MM.1S (cell line): ENCODE measurements around the gene C2.

Experiments used
- DNase-seq: peaks from one replicate; pipeline ENCODE4 v3.0.0-alpha.2; 2015
- H2AFZ ChIP-seq: fragments of 300-600 bp; sonication (generic); 2 replicates; pipeline ENCODE4 v1.6.0; 2016; ENCODE audit warnings: antibody characterized with exemption, low read length
- H3F3A ChIP-seq: fragments of 300-600 bp; sonication (generic); 2 replicates; pipeline ENCODE4 v1.6.1; 2016; ENCODE audit warnings: mild to moderate bottlenecking, antibody characterized with exemption, low read length, moderate library complexity, mixed read lengths; ENCODE audit not compliant: insufficient read depth
- H3K27ac ChIP-seq: fragments of 300-600 bp; sonication (generic); 2 replicates; pipeline ENCODE4 v1.5.1; 2016; ENCODE audit warnings: mild to moderate bottlenecking, low read length
- H3K27me3 ChIP-seq: fragments of 300-600 bp; sonication (generic); replicated peaks from 2 replicates; pipeline ENCODE4 v1.6.0; 2016; ENCODE audit warnings: low read length; ENCODE audit not compliant: insufficient read depth
- H3K36me3 ChIP-seq: fragments of 300-600 bp; sonication (generic); replicated peaks from 2 replicates; pipeline ENCODE4 v1.6.1; 2016; ENCODE audit warnings: mild to moderate bottlenecking, low read length, mixed read lengths; ENCODE audit not compliant: insufficient read depth
- H3K4me1 ChIP-seq: fragments of 300-600 bp; sonication (generic); 2 replicates; pipeline ENCODE4 v1.6.1; 2016; ENCODE audit warnings: low read length, mixed read lengths
- H3K4me2 ChIP-seq: fragments of 300-600 bp; sonication (generic); 2 replicates; pipeline ENCODE4 v1.6.0; 2016; ENCODE audit warnings: low read depth, low read length
- H3K4me3 ChIP-seq: fragments of 300-600 bp; sonication (generic); 2 replicates; pipeline ENCODE4 v1.5.1; 2016; ENCODE audit warnings: low read length, mixed read lengths
- H3K79me2 ChIP-seq: fragments of 300-600 bp; sonication (generic); 2 replicates; pipeline ENCODE4 v1.6.1; 2016; ENCODE audit warnings: mixed run types, low read length, mixed read lengths
- H3K9ac ChIP-seq: fragments of 300-600 bp; sonication (generic); 2 replicates; pipeline ENCODE4 v1.6.1; 2016; ENCODE audit warnings: low read length, mixed read lengths
- H3K9me2 ChIP-seq: fragments of 300-600 bp; sonication (generic); replicated peaks from 2 replicates; pipeline ENCODE4 v1.6.1; 2016; ENCODE audit warnings: mild to moderate bottlenecking, low read length, mixed read lengths; ENCODE audit not compliant: insufficient read depth
- H3K9me3 ChIP-seq: fragments of 300-600 bp; sonication (generic); replicated peaks from 2 replicates; pipeline ENCODE4 v1.6.1; 2016; ENCODE audit warnings: mild to moderate bottlenecking, low read length, mixed read lengths; ENCODE audit not compliant: insufficient read depth
- H4K20me1 ChIP-seq: fragments of 300-600 bp; sonication (generic); 2 replicates; pipeline ENCODE4 v1.6.1; 2016; ENCODE audit warnings: mild to moderate bottlenecking, low read length, moderate library complexity, mixed read lengths; ENCODE audit not compliant: insufficient read depth
- CTCF ChIP-seq: fragments of 300-600 bp; sonication (generic); IDR thresholded peaks from 2 replicates; pipeline ENCODE4 v1.5.1; 2016; ENCODE audit warnings: antibody characterized with exemption, low read length, mixed read lengths
- EZH2 ChIP-seq: fragments of 300-600 bp; sonication (generic); optimal IDR thresholded peaks from 2 replicates; pipeline ENCODE3; 2017; ENCODE audit warnings: low read depth, mild to moderate bottlenecking, antibody characterized with exemption, low read length, mixed read lengths
- EZH2phosphoT487 ChIP-seq: fragments of 300-600 bp; sonication (generic); IDR thresholded peaks from 2 replicates; pipeline ENCODE4 v1.6.1; 2018; ENCODE audit warnings: antibody characterized with exemption, low read length

The C2 gene

GRCh38 chr6:31899215-31899614 is 28.3 kb upstream of the C2 start:
- Histone ChIP-seq H2AFZ (no peak overlapping the region), H3K9ac (no peak overlapping the region), H3K4me1 (peaks cover 3% of the 10 kb centered on the region; the same call in 1 of the 2 replicates), H3K36me3 (no peaks in the 10 kb centered on the region), H3K79me2 (peaks cover 22% of the 10 kb centered on the region), H3K27me3 (no peaks in the 10 kb centered on the region), H4K20me1 (no peaks in the 10 kb centered on the region), H3K27ac (no peak overlapping the region), H3K9me2 (no peaks in the 10 kb centered on the region), H3K9me3 (no peaks in the 10 kb centered on the region), H3F3A (peaks cover 26% of the 10 kb centered on the region), H3K4me2 (no peak overlapping the region), H3K4me3 (no peak overlapping the region)
- TF ChIP-seq EZH2, result no peak
- TF ChIP-seq CTCF, result no peak
- TF ChIP-seq EZH2phosphoT487, result no peak
- DNase-seq, result no peak

- Histone ChIP-seq H3K79me2 (peaks cover 22% of the 10 kb centered on the region), H3K9ac (no peak overlapping the region), H3K9me2 (no peaks in the 10 kb centered on the region), H4K20me1 (no peaks in the 10 kb centered on the region), H3K4me2 (no peak overlapping the region), H2AFZ (no peak overlapping the region), H3K4me3 (no peak overlapping the region), H3K27ac (no peak overlapping the region), H3F3A (peaks cover 26% of the 10 kb centered on the region), H3K27me3 (no peaks in the 10 kb centered on the region), H3K4me1 (peaks cover 3% of the 10 kb centered on the region; the same call in 1 of the 2 replicates), H3K36me3 (no peaks in the 10 kb centered on the region), H3K9me3 (no peaks in the 10 kb centered on the region)
- DNase-seq, result no peak
- TF ChIP-seq EZH2 (no peak), EZH2phosphoT487 (no peak), CTCF (no peak)
Measured at GRCh38 chr6:31899882-31900722, 27.4 kb upstream of the C2 start.

- Histone ChIP-seq H3K4me2 (peak overlapping the region; percentile 92), H3K27me3 (no peaks in the 10 kb centered on the region), H4K20me1 (no peaks in the 10 kb centered on the region), H3F3A (peaks cover 25% of the 10 kb centered on the region), H3K27ac (no peak overlapping the region), H2AFZ (no peak overlapping the region), H3K36me3 (no peaks in the 10 kb centered on the region), H3K79me2 (peaks cover 22% of the 10 kb centered on the region), H3K4me3 (peak overlapping the region; percentile 68; the same call in 1 of the 2 replicates), H3K4me1 (peaks cover 3% of the 10 kb centered on the region; the same call in 1 of the 2 replicates), H3K9me3 (no peaks in the 10 kb centered on the region), H3K9ac (no peak overlapping the region), H3K9me2 (no peaks in the 10 kb centered on the region)
- TF ChIP-seq EZH2 (no peak), CTCF (no peak), EZH2phosphoT487 (no peak)
- no peak for DNase-seq
Measured at GRCh38 chr6:31900917-31901414, 26.6 kb upstream of the C2 start.
